ENCODE measurements around the gene EGFR. TPM values are rescaled to one million over a fixed set of nuclear protein-coding genes. Genes with fewer than 3 reads are reported as not detected.

Gene EGFR
- total RNA-seq, 1 donor = 98.9 TPM

DNA sequence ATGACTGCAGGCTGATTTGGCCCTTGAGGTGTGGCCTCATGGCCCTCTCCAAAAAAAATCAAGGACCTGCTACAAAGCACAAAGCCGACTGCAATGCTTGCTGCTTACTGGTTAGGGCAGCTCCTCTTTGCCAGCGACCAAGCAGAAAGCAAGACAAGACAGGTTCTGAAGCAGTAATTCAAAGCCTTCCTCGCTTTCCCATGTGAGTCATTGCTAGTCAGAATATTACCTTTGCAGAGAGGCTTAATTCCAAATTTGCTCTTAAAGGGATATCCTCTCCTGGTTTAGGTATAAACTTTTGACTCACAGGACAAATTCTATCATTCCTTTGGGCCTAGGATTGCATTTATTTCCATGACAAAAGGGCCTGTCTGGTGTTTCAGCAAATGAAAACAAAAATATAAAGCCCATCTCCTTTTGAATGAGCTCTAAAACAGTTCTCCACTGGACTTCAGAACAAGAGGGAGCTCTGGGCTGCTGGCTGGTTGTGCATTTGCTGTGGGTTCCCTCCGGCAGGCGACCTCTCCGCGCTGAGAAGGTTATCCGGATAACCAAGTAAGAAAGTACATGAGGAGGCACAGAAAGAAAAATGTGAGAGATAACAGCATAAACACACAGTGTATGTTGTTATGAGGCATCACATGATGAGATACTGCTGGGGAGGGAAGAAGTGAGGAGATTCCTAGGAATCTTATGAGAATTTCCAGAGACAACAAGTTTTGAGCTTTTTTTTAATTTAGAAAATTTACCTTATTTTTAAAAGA is 90.8 kb downstream of the EGFR start:
- no peak for TF ChIP-seq CTCF (IDR thresholded peaks at IDR 0.05; ENCODE audit: insufficient read depth, low read depth, low read length)
- peak; percentile 76 for DNase-seq (ENCODE audit: low read depth)
- no peak overlapping the region for H3K4me3 ChIP-seq (ENCODE audit: low read depth, low read length)

DNA sequence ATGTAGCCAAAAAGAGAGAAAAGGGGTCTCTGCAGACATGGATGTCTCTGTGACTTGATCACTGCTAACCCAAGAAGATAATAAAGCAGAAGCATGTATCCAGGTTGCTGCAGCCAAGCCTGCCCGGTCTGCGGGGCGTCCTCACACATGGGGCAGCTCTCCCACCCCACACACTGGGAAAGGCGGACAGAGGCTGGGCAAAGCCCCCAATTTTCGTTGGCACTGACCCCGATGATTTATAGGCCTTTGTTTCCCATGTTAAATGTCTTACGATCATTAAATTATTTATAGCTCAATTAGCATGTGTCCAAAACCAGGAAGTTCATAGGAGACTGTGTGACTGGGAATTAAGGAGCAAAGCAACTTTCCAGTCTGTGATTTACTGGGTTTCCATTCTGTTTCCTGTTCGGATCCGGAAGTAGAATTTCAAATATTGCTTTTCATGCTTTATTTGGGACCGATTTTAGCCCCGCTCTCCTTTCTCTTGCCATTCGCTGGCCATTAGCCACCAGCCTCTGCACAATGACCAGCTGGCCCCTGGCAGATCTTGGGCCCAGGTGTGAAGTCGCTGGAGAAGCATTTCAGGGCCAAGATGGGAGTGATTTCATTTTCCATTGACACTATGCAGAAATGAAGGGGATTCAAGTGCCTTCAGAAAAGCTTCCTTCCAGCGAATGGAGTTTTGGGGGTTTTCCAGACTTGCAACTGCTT is 91.6 kb downstream of the EGFR start:
- TF ChIP-seq CTCF (IDR thresholded peaks at IDR 0.05; ENCODE audit: insufficient read depth, low read depth, low read length) = no peak
- DNase-seq (ENCODE audit: low read depth) = no peak
- H3K4me3 ChIP-seq (ENCODE audit: low read depth, low read length) = no peak overlapping the region

- H3K4me3 ChIP-seq (ENCODE audit: low read depth, low read length) = no peak overlapping the region
- TF ChIP-seq CTCF (IDR thresholded peaks at IDR 0.05; ENCODE audit: insufficient read depth, low read depth, low read length) = no peak
- DNase-seq (ENCODE audit: low read depth) = no peak
Observed at GRCh38 chr7:55110993-55111361, 92.2 kb downstream of the EGFR start.

DNA sequence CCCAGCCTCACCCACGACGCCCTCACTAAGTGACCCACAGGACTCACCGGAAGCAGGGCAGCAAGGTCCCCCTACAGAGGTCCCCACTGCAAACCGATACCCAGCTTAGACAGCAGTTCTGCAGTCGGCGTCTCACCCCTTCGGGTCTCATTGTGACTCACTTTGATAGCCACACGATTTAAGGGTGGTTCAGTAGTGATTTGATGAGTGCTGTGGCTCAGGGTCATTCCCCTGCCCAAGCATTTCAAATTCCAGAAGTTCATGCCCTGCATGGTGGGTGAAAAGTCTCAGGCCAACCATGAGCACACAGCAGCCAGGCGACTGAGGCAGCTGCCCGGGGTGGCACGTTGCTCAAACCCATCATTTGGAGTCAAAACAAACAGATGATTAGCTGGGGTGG is 93.2 kb downstream of the EGFR start:
- H3K4me3 ChIP-seq (ENCODE audit: low read depth, low read length) = no peak overlapping the region
- TF ChIP-seq CTCF (IDR thresholded peaks at IDR 0.05; ENCODE audit: insufficient read depth, low read depth, low read length) = no peak
- no peak for DNase-seq (ENCODE audit: low read depth)

GRCh38 chr7:55113760-55114540 is 95.1 kb downstream of the EGFR start:
- no peak for DNase-seq (ENCODE audit: low read depth)
- no peak for TF ChIP-seq CTCF (IDR thresholded peaks at IDR 0.05; ENCODE audit: insufficient read depth, low read depth, low read length)

GRCh38 chr7:55117286-55117685 is 98.5 kb downstream of the EGFR start:
- H3K4me3 ChIP-seq (ENCODE audit: low read depth, low read length) = no peak overlapping the region
- DNase-seq (ENCODE audit: low read depth) = no peak
- no peak for TF ChIP-seq CTCF (IDR thresholded peaks at IDR 0.05; ENCODE audit: insufficient read depth, low read depth, low read length)

More at GRCh38 chr7:55113760-55114540, 95.1 kb downstream of the EGFR start:
- H3K4me3 ChIP-seq (ENCODE audit: low read depth, low read length) = no peak overlapping the region

All from fibroblast of villous mesenchyme (primary cell).